SK-N-SH (cell line): Measurements from ENCODE around the gene CNTNAP5. TPM values are rescaled to one million over a fixed set of nuclear protein-coding genes. Genes with fewer than 3 reads are reported as not detected.

Experiments used
- CTCF ChIA-PET: fragments of 300-600, 350-600 bp; formaldehyde crosslinking; extraction: SDS; loops from one replicate; lab custom pipeline; 2021; lab: Yijun Ruan, JAX
- POLR2A ChIA-PET: fragments of 350-600 bp; sonication (Branson Sonifier 250); formaldehyde crosslinking; extraction: SDS; loops from one replicate; lab custom pipeline; 2020; ENCODE audit warnings: antibody characterized with exemption, inconsistent platforms; lab: Yijun Ruan, JAX
- DNase-seq: peaks from one replicate; pipeline ENCODE4 v3.0.0; 2012
- H2AFZ ChIP-seq: fragments of 200-600 bp; sonication (generic); 2 replicates; pipeline ENCODE4 v1.8.1; 2016; ENCODE audit warnings: antibody characterized with exemption, mild to moderate bottlenecking, low read depth
- H3F3A ChIP-seq: fragments of 200-600 bp; sonication (generic); replicated peaks from 2 replicates; pipeline ENCODE3; 2016; ENCODE audit warnings: antibody characterized with exemption, mild to moderate bottlenecking; ENCODE audit not compliant: insufficient read depth
- H3K27ac ChIP-seq, 2 experiments: fragments of 200-500 bp in 1 of 2; fragments of 200-600 bp in 1 of 2; sonication (Bioruptor generic) in 1 of 2; sonication (generic), shearing (Covaris generic) in 1 of 2; 2 replicates each; pipeline versions ENCODE4 v1.5.1 to v1.6.1; 2014 to 2016; ENCODE audit warnings: low read depth in 2 of 2, inconsistent platforms in 1 of 2, low read length in 1 of 2, mild to moderate bottlenecking in 1 of 2, mixed read lengths in 1 of 2
- H3K27me3 ChIP-seq: fragments of 200-600 bp; sonication (generic), shearing (Covaris generic); 2 replicates; pipeline ENCODE4 v1.6.1; 2016; ENCODE audit warnings: mixed run types; ENCODE audit not compliant: insufficient read depth
- H3K36me3 ChIP-seq, 2 experiments: fragments of 200-500 bp in 1 of 2; fragments of 200-600 bp in 1 of 2; sonication (Bioruptor generic) in 1 of 2; sonication (generic) in 1 of 2; replicated peaks in 1 of 2; 2 replicates each; pipeline versions ENCODE3 to v1.5.1; 2014 to 2016; ENCODE audit warnings: low read length in 1 of 2, mild to moderate bottlenecking in 1 of 2; ENCODE audit not compliant: insufficient read depth in 2 of 2, control insufficient read depth in 1 of 2
- H3K4me1 ChIP-seq, 2 experiments: fragments of 200-500 bp in 1 of 2; fragments of 200-600 bp in 1 of 2; sonication (Bioruptor generic) in 1 of 2; sonication (generic), shearing (Covaris generic) in 1 of 2; 2 replicates each; pipeline versions ENCODE4 v1.5.1 to v1.6.1; 2014 to 2016; ENCODE audit warnings: low read depth in 1 of 2, low read length in 1 of 2, mixed run types in 1 of 2; ENCODE audit not compliant: insufficient read depth in 2 of 2, control insufficient read depth in 1 of 2
- H3K4me2 ChIP-seq: fragments of 200-600 bp; sonication (generic), shearing (Covaris generic); 2 replicates; pipeline ENCODE4 v1.6.1; 2017; ENCODE audit warnings: mixed run types
- H3K4me3 ChIP-seq, 2 experiments: fragments of 200-500 bp in 1 of 2; fragments of 200-600 bp in 1 of 2; sonication (Bioruptor generic) in 1 of 2; sonication (generic), shearing (Covaris generic) in 1 of 2; 2 replicates each; pipeline versions ENCODE4 v1.5.1 to v1.8.1; 2014 to 2016; ENCODE audit warnings: low read depth in 2 of 2, inconsistent platforms in 1 of 2, low read length in 1 of 2, mild to moderate bottlenecking in 1 of 2, mixed read lengths in 1 of 2, moderate library complexity in 1 of 2
- H3K79me2 ChIP-seq: fragments of 200-600 bp; sonication (generic); 2 replicates; pipeline ENCODE4 v1.8.1; 2017; ENCODE audit warnings: mild to moderate bottlenecking; ENCODE audit not compliant: insufficient read depth
- H3K9ac ChIP-seq: fragments of 200-600 bp; sonication (generic); 2 replicates; pipeline ENCODE4 v1.6.1; 2017; ENCODE audit warnings: mixed run types
- H3K9me2 ChIP-seq: fragments of 200-600 bp; sonication (generic); 2 replicates; pipeline ENCODE4 v1.6.1; 2017; ENCODE audit warnings: mixed run types
- H3K9me3 ChIP-seq: fragments of 200-600 bp; sonication (generic); 2 replicates; pipeline ENCODE4 v1.6.1; 2017; ENCODE audit warnings: mixed run types, mild to moderate bottlenecking, moderate library complexity
- H4K20me1 ChIP-seq: fragments of 200-600 bp; sonication (generic); 2 replicates; pipeline ENCODE4 v1.6.1; 2017; ENCODE audit warnings: mild to moderate bottlenecking, mixed run types; ENCODE audit not compliant: insufficient read depth
- CHD2 ChIP-seq: fragments of 150-350 bp; IDR thresholded peaks from 2 replicates; pipeline ENCODE4 v1.6.1; 2018; ENCODE audit warnings: low read length; ENCODE audit not compliant: partially characterized antibody
- ELF1 ChIP-seq: IDR thresholded peaks from 2 replicates; pipeline ENCODE4 v1.4.0; 2012
- EP300 ChIP-seq, 2 experiments: IDR thresholded peaks; 2 replicates each; pipeline versions ENCODE4 v1.4.0 to v1.6.1; 2012; ENCODE audit warnings: borderline replicate concordance in 1 of 2, low read depth in 1 of 2, low read length in 1 of 2
- EZH2phosphoT487 ChIP-seq: fragments of 200-600 bp; sonication (generic); IDR thresholded peaks from 2 replicates; pipeline ENCODE4 v1.6.1; 2017; ENCODE audit warnings: low read depth, mixed run types, mild to moderate bottlenecking, antibody characterized with exemption, moderate library complexity, borderline replicate concordance
- FOXJ3 ChIP-seq: sonication (generic); formaldehyde crosslinking; IDR thresholded peaks from 2 replicates; pipeline ENCODE4 v1.5.1; 2020; ENCODE audit warnings: mild to moderate bottlenecking, missing genetic modification reagents
- FOXM1 ChIP-seq: IDR thresholded peaks from 2 replicates; pipeline ENCODE4 v1.4.0; 2012; ENCODE audit warnings: low read depth, mild to moderate bottlenecking
- GABPA ChIP-seq: IDR thresholded peaks from 2 replicates; pipeline ENCODE4 v1.4.0; 2012; ENCODE audit warnings: low read depth, mild to moderate bottlenecking
- GATA2 ChIP-seq: sonication (generic); formaldehyde crosslinking; IDR thresholded peaks from 2 replicates; pipeline ENCODE4 v1.5.0; 2020; ENCODE audit warnings: mild to moderate bottlenecking, missing genetic modification reagents
- MXI1 ChIP-seq: IDR thresholded peaks from 2 replicates; pipeline ENCODE4 v1.6.1; 2012; ENCODE audit warnings: mild to moderate bottlenecking, low read depth, low read length, improper control_type of control experiment
- NRF1 ChIP-seq: IDR thresholded peaks from 2 replicates; pipeline ENCODE4 v1.6.1; 2012; ENCODE audit warnings: low read depth, mild to moderate bottlenecking, low read length
- POLR2AphosphoS5 ChIP-seq: IDR thresholded peaks from 2 replicates; pipeline ENCODE4 v1.6.1; 2012; ENCODE audit warnings: low read depth, low read length
- RAD21 ChIP-seq: IDR thresholded peaks from 2 replicates; pipeline ENCODE4 v1.6.1; 2012; ENCODE audit warnings: mild to moderate bottlenecking, low read length
- RFX5 ChIP-seq: IDR thresholded peaks from 2 replicates; pipeline ENCODE4 v1.6.1; 2012; ENCODE audit warnings: mild to moderate bottlenecking, improper control_type of control experiment, low read length
- SIN3A ChIP-seq: IDR thresholded peaks from 2 replicates; pipeline ENCODE4 v1.6.1; 2012; ENCODE audit warnings: low read depth, mild to moderate bottlenecking, low read length, moderate library complexity, borderline replicate concordance
- TCF12 ChIP-seq: IDR thresholded peaks from 2 replicates; pipeline ENCODE4 v1.4.0; 2012
- TEAD4 ChIP-seq: IDR thresholded peaks from 2 replicates; pipeline ENCODE4 v1.4.0; 2012; ENCODE audit warnings: mild to moderate bottlenecking, borderline replicate concordance; ENCODE audit not compliant: insufficient read depth
- USF2 ChIP-seq: fragments of 150-350 bp; IDR thresholded peaks from 2 replicates; pipeline ENCODE4 v1.6.1; 2017; ENCODE audit warnings: antibody characterized with exemption, low read length, low read depth, borderline replicate concordance
- YY1 ChIP-seq: IDR thresholded peaks from 2 replicates; pipeline ENCODE4 v1.4.0; 2012; ENCODE audit warnings: low read depth, mild to moderate bottlenecking
- WGBS: methylation state at CpG from one replicate; pipeline ENCODE4 v1.1.6; 2017; ENCODE audit warnings: low lambda C conversion rate; 5-methylcytosine and 5-hydroxymethylcytosine counted together
- polyA plus RNA-seq, 3 experiments: library from polyadenylated mRNA; depleted of rRNA; stranded (reverse); fragments of >200 nt; gene quantifications; 2 replicates each; pipeline ENCODE4 v1.2.3, GENCODE V29; 2012
- TF ChIP-seq, protein P1 (sequence below): IDR thresholded peaks from 2 replicates; pipeline ENCODE4 v1.4.0; 2012; ENCODE audit warnings: low read depth, borderline replicate concordance
- TF ChIP-seq, protein P2 (sequence below): fragments of 200-600 bp; sonication (generic); IDR thresholded peaks from 2 replicates; pipeline ENCODE4 v1.6.1; 2017; ENCODE audit warnings: antibody characterized with exemption, mild to moderate bottlenecking, moderate library complexity
- TF ChIP-seq, protein P3 (sequence below): IDR thresholded peaks from 2 replicates; pipeline ENCODE4 v1.6.1; 2012; ENCODE audit warnings: mild to moderate bottlenecking, low read depth, low read length, moderate library complexity

The CNTNAP5 gene
- polyA plus RNA-seq, 1 of the 3 experiments (the other 2 are of a cell fraction): 0.08 TPM

- H3K4me1 ChIP-seq: no peaks in the 10 kb centered on the region
- no peaks in the 10 kb centered on the region for H3K27me3 ChIP-seq
- DNase-seq: no peak
- ChIA-PET CTCF (no interaction called here), POLR2A (no interaction called here)
- H2AFZ ChIP-seq: no peak overlapping the region
- no peaks in the 10 kb centered on the region for H4K20me1 ChIP-seq
- H3K4me2 ChIP-seq: no peak overlapping the region
- H3F3A ChIP-seq: no peaks in the 10 kb centered on the region
- no peak overlapping the region for H3K27ac ChIP-seq
- H3K9ac ChIP-seq: no peak overlapping the region
- TF ChIP-seq ELF1 (no peak), FOXJ3 (no peak)
- no peaks in the 10 kb centered on the region for H3K9me3 ChIP-seq
- WGBS: 14% methylated on average over 2 of the region's 2 CpGs
- H3K9me2 ChIP-seq: no peaks in the 10 kb centered on the region
- no peaks in the 10 kb centered on the region for H3K79me2 ChIP-seq
- H3K4me3 ChIP-seq: no peak overlapping the region
- H3K36me3 ChIP-seq: no peaks in the 10 kb centered on the region
Measured at GRCh38 chr2:124112966-124113365, 87.9 kb downstream of the CNTNAP5 start.

GRCh38 chr2:124120246-124120645 lies 95.2 kb downstream of the CNTNAP5 start:
- TF ChIP-seq, protein P1, sequence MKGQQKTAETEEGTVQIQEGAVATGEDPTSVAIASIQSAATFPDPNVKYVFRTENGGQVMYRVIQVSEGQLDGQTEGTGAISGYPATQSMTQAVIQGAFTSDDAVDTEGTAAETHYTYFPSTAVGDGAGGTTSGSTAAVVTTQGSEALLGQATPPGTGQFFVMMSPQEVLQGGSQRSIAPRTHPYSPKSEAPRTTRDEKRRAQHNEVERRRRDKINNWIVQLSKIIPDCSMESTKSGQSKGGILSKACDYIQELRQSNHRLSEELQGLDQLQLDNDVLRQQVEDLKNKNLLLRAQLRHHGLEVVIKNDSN: no peak
- TF ChIP-seq MXI1 (no peak), CHD2 (no peak), GABPA (no peak), RAD21 (no peak), RFX5 (no peak), EP300 (IDR thresholded peaks at IDR 0.05; ENCODE audit: borderline replicate concordance in 1 of 2, low read depth in 1 of 2, low read length in 1 of 2) (no peak), TEAD4 (no peak), GATA2 (no peak), USF2 (no peak), SIN3A (no peak), TCF12 (no peak), POLR2AphosphoS5 (no peak), NRF1 (no peak), FOXM1 (no peak), YY1 (no peak), EZH2phosphoT487 (no peak), FOXJ3 (no peak)
- TF ChIP-seq, protein P2, sequence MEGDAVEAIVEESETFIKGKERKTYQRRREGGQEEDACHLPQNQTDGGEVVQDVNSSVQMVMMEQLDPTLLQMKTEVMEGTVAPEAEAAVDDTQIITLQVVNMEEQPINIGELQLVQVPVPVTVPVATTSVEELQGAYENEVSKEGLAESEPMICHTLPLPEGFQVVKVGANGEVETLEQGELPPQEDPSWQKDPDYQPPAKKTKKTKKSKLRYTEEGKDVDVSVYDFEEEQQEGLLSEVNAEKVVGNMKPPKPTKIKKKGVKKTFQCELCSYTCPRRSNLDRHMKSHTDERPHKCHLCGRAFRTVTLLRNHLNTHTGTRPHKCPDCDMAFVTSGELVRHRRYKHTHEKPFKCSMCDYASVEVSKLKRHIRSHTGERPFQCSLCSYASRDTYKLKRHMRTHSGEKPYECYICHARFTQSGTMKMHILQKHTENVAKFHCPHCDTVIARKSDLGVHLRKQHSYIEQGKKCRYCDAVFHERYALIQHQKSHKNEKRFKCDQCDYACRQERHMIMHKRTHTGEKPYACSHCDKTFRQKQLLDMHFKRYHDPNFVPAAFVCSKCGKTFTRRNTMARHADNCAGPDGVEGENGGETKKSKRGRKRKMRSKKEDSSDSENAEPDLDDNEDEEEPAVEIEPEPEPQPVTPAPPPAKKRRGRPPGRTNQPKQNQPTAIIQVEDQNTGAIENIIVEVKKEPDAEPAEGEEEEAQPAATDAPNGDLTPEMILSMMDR: no peak
- TF ChIP-seq, protein P3, sequence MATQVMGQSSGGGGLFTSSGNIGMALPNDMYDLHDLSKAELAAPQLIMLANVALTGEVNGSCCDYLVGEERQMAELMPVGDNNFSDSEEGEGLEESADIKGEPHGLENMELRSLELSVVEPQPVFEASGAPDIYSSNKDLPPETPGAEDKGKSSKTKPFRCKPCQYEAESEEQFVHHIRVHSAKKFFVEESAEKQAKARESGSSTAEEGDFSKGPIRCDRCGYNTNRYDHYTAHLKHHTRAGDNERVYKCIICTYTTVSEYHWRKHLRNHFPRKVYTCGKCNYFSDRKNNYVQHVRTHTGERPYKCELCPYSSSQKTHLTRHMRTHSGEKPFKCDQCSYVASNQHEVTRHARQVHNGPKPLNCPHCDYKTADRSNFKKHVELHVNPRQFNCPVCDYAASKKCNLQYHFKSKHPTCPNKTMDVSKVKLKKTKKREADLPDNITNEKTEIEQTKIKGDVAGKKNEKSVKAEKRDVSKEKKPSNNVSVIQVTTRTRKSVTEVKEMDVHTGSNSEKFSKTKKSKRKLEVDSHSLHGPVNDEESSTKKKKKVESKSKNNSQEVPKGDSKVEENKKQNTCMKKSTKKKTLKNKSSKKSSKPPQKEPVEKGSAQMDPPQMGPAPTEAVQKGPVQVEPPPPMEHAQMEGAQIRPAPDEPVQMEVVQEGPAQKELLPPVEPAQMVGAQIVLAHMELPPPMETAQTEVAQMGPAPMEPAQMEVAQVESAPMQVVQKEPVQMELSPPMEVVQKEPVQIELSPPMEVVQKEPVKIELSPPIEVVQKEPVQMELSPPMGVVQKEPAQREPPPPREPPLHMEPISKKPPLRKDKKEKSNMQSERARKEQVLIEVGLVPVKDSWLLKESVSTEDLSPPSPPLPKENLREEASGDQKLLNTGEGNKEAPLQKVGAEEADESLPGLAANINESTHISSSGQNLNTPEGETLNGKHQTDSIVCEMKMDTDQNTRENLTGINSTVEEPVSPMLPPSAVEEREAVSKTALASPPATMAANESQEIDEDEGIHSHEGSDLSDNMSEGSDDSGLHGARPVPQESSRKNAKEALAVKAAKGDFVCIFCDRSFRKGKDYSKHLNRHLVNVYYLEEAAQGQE: no peak
- H3K4me2 ChIP-seq: no peak overlapping the region
- no peaks in the 10 kb centered on the region for H3K9me3 ChIP-seq
- H3K4me1 ChIP-seq: no peaks in the 10 kb centered on the region
- no peak for DNase-seq
- no peaks in the 10 kb centered on the region for H3K9me2 ChIP-seq
- no peak overlapping the region for H3K4me3 ChIP-seq
- ChIA-PET CTCF (no interaction called here), POLR2A (no interaction called here)
- no peak overlapping the region for H3K9ac ChIP-seq
- no peaks in the 10 kb centered on the region for H3K36me3 ChIP-seq
- no peaks in the 10 kb centered on the region for H3F3A ChIP-seq
- no peaks in the 10 kb centered on the region for H3K79me2 ChIP-seq
- H4K20me1 ChIP-seq: no peaks in the 10 kb centered on the region
- no peak overlapping the region for H2AFZ ChIP-seq
- WGBS: 59% methylated on average over 1 of the region's 1 CpG
- no peaks in the 10 kb centered on the region for H3K27me3 ChIP-seq
- H3K27ac ChIP-seq: no peak overlapping the region
